DND-41 (cell line): ENCODE measurements around the gene PRDM5.

Experiments
- ATAC-seq: fragments of 200-7000 bp; cut with Tn5 transposase; 3 replicates; pipeline ENCODE4 v1.9.1; 2021; ENCODE audit warnings: low read depth; ENCODE audit not compliant: insufficient read depth
- DNase-seq: peaks from one replicate; pipeline ENCODE4 v3.0.0-alpha.2; 2020
- H2AFZ ChIP-seq: 2 replicates; pipeline ENCODE4 v1.6.0; 2012; ENCODE audit warnings: low read depth, low read length
- H3K27ac ChIP-seq: 2 replicates; pipeline ENCODE4 v1.5.1; 2012; ENCODE audit warnings: low read length, inconsistent platforms
- H3K27me3 ChIP-seq: fragments of 200-600 bp; sonication (generic); 2 replicates; pipeline ENCODE4 v1.6.0; 2012; ENCODE audit warnings: low read length, mild to moderate bottlenecking, inconsistent platforms; ENCODE audit not compliant: insufficient read depth, poor library complexity
- H3K36me3 ChIP-seq: 2 replicates; pipeline ENCODE4 v1.5.1; 2012; ENCODE audit warnings: low read length, inconsistent platforms; ENCODE audit not compliant: insufficient read depth
- H3K4me1 ChIP-seq: 2 replicates; pipeline ENCODE4 v1.5.1; 2012; ENCODE audit warnings: mild to moderate bottlenecking, low read length; ENCODE audit not compliant: insufficient read depth
- H3K4me2 ChIP-seq: 2 replicates; pipeline ENCODE4 v1.6.0; 2012; ENCODE audit warnings: mild to moderate bottlenecking, moderate library complexity, low read length, inconsistent platforms; ENCODE audit not compliant: insufficient read depth
- H3K4me3 ChIP-seq, 2 experiments: fragments of 200-600 bp in 1 of 2; shearing (Covaris generic) in 1 of 2; 2 replicates each; pipeline ENCODE4 v1.5.1; 2012 to 2016; ENCODE audit warnings: inconsistent platforms in 2 of 2, low read length in 2 of 2, mild to moderate bottlenecking in 2 of 2, low read depth in 1 of 2, moderate library complexity in 1 of 2
- H3K79me2 ChIP-seq: 2 replicates; pipeline ENCODE4 v1.6.0; 2012; ENCODE audit warnings: low read length, inconsistent platforms; ENCODE audit not compliant: insufficient read depth
- H3K9ac ChIP-seq: 2 replicates; pipeline ENCODE4 v1.6.0; 2012; ENCODE audit warnings: low read depth, mild to moderate bottlenecking, inconsistent platforms, low read length, moderate library complexity
- H3K9me3 ChIP-seq: 2 replicates; pipeline ENCODE4 v1.5.1; 2012; ENCODE audit warnings: low read length, moderate library complexity, mild to moderate bottlenecking, inconsistent platforms; ENCODE audit not compliant: insufficient read depth, severe bottlenecking
- H4K20me1 ChIP-seq: 2 replicates; pipeline ENCODE4 v1.6.0; 2012; ENCODE audit warnings: low read length; ENCODE audit not compliant: insufficient read depth
- EZH2 ChIP-seq: IDR thresholded peaks from 3 replicates; pipeline ENCODE4 v1.6.1; 2012; ENCODE audit warnings: borderline replicate concordance, low read depth, mild to moderate bottlenecking, moderate library complexity, low read length, inconsistent platforms; ENCODE audit not compliant: severe bottlenecking
- TF ChIP-seq, protein P1 (sequence below): IDR thresholded peaks from 2 replicates; pipeline ENCODE4 v1.5.1; 2012; ENCODE audit warnings: borderline replicate concordance, low read length, moderate library complexity, mild to moderate bottlenecking; ENCODE audit not compliant: poor library complexity, severe bottlenecking; ENCODE audit errors: extremely low read depth

Gene PRDM5

DNA sequence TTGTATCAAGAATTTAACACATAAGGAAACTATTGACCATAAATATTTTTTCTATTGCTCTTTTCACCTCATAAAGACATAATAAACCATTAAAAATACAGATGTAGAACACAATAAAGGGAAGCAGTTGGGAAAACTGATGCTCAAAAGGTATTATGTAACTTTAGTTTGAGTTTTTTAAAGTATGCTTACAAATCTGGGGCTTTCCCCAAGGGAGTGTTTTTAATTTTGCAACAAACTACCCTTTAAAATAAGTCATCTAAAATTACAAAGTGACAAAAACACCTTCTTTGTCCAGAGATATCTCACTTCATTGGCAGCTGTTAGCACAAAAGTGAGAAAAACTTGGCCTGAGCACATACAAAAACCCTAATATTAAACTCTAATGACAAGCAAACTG lies 55.0 kb downstream of the PRDM5 start:
- no peak for ATAC-seq
- no peak overlapping the region for H3K4me3 ChIP-seq
- H3K4me1 ChIP-seq: no peaks in the 10 kb centered on the region
- TF ChIP-seq EZH2: no peak
- TF ChIP-seq, protein P1, sequence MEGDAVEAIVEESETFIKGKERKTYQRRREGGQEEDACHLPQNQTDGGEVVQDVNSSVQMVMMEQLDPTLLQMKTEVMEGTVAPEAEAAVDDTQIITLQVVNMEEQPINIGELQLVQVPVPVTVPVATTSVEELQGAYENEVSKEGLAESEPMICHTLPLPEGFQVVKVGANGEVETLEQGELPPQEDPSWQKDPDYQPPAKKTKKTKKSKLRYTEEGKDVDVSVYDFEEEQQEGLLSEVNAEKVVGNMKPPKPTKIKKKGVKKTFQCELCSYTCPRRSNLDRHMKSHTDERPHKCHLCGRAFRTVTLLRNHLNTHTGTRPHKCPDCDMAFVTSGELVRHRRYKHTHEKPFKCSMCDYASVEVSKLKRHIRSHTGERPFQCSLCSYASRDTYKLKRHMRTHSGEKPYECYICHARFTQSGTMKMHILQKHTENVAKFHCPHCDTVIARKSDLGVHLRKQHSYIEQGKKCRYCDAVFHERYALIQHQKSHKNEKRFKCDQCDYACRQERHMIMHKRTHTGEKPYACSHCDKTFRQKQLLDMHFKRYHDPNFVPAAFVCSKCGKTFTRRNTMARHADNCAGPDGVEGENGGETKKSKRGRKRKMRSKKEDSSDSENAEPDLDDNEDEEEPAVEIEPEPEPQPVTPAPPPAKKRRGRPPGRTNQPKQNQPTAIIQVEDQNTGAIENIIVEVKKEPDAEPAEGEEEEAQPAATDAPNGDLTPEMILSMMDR: no peak
- no peaks in the 10 kb centered on the region for H3K9me3 ChIP-seq
- no peak overlapping the region for H3K27ac ChIP-seq
- DNase-seq: no peak
- no peak overlapping the region for H2AFZ ChIP-seq
- no peaks in the 10 kb centered on the region for H3K36me3 ChIP-seq
- H4K20me1 ChIP-seq: no peaks in the 10 kb centered on the region
- H3K79me2 ChIP-seq: no peaks in the 10 kb centered on the region
- H3K27me3 ChIP-seq: peaks cover 3% of the 10 kb centered on the region
- no peak overlapping the region for H3K4me2 ChIP-seq
- H3K9ac ChIP-seq: no peak overlapping the region

DNA sequence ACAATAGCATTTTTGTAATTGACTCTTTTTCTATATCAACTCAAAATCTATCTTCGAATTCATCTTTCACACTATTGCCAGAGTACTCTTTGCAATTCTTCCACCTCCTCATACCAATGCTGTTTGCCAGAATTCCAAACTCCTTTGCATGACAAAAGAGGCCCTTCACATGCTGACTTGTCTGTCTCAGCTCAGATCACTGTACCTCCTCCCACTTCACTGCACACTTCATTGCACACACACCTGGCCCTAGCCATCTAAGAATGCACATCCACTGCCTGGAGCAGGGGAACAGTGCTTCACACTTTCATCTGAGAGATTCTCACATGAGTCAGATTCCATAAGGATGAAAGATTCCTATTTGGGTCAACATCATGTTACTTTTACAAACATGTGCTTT lies 56.5 kb downstream of the PRDM5 start:
- Histone ChIP-seq H3K4me3 (no peak overlapping the region), H2AFZ (no peak overlapping the region), H3K79me2 (no peaks in the 10 kb centered on the region), H3K9me3 (no peaks in the 10 kb centered on the region), H3K9ac (no peak overlapping the region), H4K20me1 (no peaks in the 10 kb centered on the region), H3K4me2 (no peak overlapping the region), H3K27ac (no peak overlapping the region), H3K4me1 (no peaks in the 10 kb centered on the region), H3K27me3 (peaks cover 3% of the 10 kb centered on the region), H3K36me3 (no peaks in the 10 kb centered on the region)
- ATAC-seq (no peak), DNase-seq (no peak)
- TF ChIP-seq, protein P1: no peak
- no peak for TF ChIP-seq EZH2

DNA sequence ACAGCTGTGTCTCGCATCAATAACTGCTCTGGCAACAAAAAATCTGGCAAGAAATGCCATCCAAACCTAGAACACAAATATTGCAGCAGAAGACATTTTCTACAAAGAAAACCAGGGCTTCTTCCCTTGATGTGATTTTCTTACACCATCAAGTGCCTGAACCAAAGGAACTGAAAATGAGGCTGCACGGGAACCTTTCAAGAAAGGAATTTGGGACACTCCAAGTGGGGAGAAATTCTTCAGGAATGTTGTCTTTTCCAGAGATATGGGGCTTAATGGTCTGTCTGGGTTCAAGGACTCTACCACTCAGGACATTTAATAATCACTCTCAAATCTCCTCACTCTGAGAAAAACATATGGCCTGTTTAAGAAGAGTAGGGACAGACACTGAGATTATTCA lies 57.6 kb downstream of the PRDM5 start:
- ATAC-seq: no peak
- no peak overlapping the region for H3K9ac ChIP-seq
- peaks cover 3% of the 10 kb centered on the region for H3K27me3 ChIP-seq
- TF ChIP-seq, protein P1: no peak
- no peak for TF ChIP-seq EZH2
- H3K4me3 ChIP-seq: no peak overlapping the region
- DNase-seq: no peak
- no peak overlapping the region for H2AFZ ChIP-seq
- no peaks in the 10 kb centered on the region for H3K4me1 ChIP-seq
- no peak overlapping the region for H3K27ac ChIP-seq
- H3K79me2 ChIP-seq: no peaks in the 10 kb centered on the region
- no peak overlapping the region for H3K4me2 ChIP-seq
- H3K9me3 ChIP-seq: no peaks in the 10 kb centered on the region
- H3K36me3 ChIP-seq: no peaks in the 10 kb centered on the region
- H4K20me1 ChIP-seq: no peaks in the 10 kb centered on the region

DNA sequence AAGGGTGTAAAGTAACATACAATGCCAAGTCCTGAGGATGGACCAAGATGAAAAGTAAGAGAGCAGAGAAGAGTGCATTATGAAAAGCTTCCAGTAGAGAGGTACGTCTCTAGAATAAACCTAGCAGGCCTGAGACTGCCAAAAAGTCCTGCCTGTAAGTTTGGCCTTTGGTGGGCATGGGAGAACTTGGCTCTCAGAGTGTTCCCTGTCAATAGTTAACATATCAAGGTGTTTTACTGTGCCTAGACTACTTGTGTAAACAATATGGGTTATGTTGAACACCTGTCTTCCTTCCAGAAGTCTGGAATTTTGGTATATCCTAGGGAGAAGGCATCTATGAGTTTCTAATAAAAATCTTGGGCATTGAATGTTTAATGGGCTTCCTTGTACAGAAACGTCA lies 60.1 kb downstream of the PRDM5 start:
- Histone ChIP-seq H4K20me1 (no peaks in the 10 kb centered on the region), H3K36me3 (no peaks in the 10 kb centered on the region), H3K9me3 (no peaks in the 10 kb centered on the region), H3K79me2 (no peaks in the 10 kb centered on the region), H3K4me3 (no peak overlapping the region), H3K4me2 (no peak overlapping the region), H3K27ac (no peak overlapping the region), H3K9ac (no peak overlapping the region), H2AFZ (no peak overlapping the region), H3K27me3 (peaks cover 3% of the 10 kb centered on the region), H3K4me1 (no peaks in the 10 kb centered on the region)
- DNase-seq: no peak
- ATAC-seq: no peak
- TF ChIP-seq EZH2: no peak
- TF ChIP-seq, protein P1: no peak
